DND-41 (cell line): ENCODE data around the gene CPNE9.

Experiments used
- CTCF ChIP-seq: IDR thresholded peaks from 2 replicates; pipeline ENCODE4 v1.5.1; 2012; ENCODE audit warnings: borderline replicate concordance, low read length, moderate library complexity, mild to moderate bottlenecking; ENCODE audit not compliant: poor library complexity, severe bottlenecking; ENCODE audit errors: extremely low read depth
- EZH2 ChIP-seq: IDR thresholded peaks from 3 replicates; pipeline ENCODE4 v1.6.1; 2012; ENCODE audit warnings: borderline replicate concordance, low read depth, mild to moderate bottlenecking, moderate library complexity, low read length, inconsistent platforms; ENCODE audit not compliant: severe bottlenecking

GRCh38 chr3:9715136-9715535 lies 11.5 kb downstream of the CPNE9 start:
- no peak for TF ChIP-seq CTCF
- no peak for TF ChIP-seq EZH2
